Measurements from ENCODE around the gene CTPS2. TPM values are rescaled to one million over a fixed set of nuclear protein-coding genes. Genes with fewer than 3 reads are reported as not detected.

CTPS2 gene
- total and polyA plus RNA-seq, 10 of the 15 experiments (the other 5 are each of a cell fraction or from before 2014, with no cell fraction given): 5.9 to 17.8 (median 14.2) TPM

DNA sequence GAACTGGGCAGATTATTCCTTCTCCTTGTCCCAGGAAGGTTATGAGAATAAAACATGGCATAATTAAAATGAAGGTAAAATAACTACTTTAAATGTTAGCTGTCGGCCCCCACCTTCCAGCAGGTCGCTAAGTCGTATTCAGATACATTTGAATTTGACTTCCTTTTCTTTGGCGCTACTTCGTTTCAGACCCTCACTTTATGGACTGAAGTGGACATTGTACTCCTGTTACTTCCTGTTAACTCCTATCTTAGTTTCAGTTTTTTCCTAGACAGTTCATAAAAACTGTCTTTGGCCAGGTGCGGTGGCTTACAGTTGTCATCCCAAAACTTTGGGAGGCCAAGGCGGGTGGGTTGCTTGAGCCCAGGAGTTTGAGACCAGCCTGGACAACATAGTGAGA lies 12.6 kb upstream of the CTPS2 start (continued):
- TF ChIP-seq E2F8 (IDR thresholded peaks at IDR 0.05; ENCODE audit: low read depth, partially characterized antibody) (no peak), JUNB (IDR thresholded peaks at IDR 0.05) (no peak), KDM1A (IDR thresholded peaks at IDR 0.05; ENCODE audit: borderline replicate concordance) (no peak), CBFB (IDR thresholded peaks at IDR 0.05; ENCODE audit: low read depth) (no peak), NRF1 (conservative IDR thresholded peaks at IDR 0.05; ENCODE audit: low read depth, low read length) (no peak)

DNA sequence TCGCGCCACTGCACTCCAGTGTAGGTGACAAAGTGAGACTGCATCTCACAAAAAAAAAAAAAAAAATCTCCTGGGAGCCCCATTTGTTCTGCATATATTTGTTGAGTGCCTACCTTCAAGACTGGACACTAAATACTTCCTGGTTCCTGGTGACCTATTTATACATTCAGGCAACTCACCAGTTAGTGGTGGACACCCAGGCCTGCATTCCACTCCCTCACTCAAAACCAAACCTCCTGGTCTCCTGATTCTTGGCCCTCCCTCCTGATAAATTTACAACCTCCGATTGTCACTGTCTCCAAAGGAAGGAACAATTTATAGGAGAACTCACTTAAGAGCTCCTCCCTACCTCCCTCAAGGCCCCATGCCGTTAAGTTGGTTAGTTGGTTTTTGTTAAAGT lies 10.0 kb upstream of the CTPS2 start:
- no peak for TF ChIP-seq HDAC2 (IDR thresholded peaks at IDR 0.05)
- TF ChIP-seq TCF7 (IDR thresholded peaks at IDR 0.05; ENCODE audit: borderline replicate concordance): no peak
- no peak for TF ChIP-seq MTA3 (IDR thresholded peaks at IDR 0.05; ENCODE audit: borderline replicate concordance, low read length)
- no peak for TF ChIP-seq YBX1 (IDR thresholded peaks at IDR 0.05)
- TF ChIP-seq SMARCA5 (IDR thresholded peaks at IDR 0.05): no peak
- TF ChIP-seq EGR1 (IDR thresholded peaks at IDR 0.05; ENCODE audit: borderline replicate concordance in 1 of 2, low read depth in 2 of 2, low read length in 2 of 2): no peak
- TF ChIP-seq PBX3 (IDR thresholded peaks at IDR 0.05; ENCODE audit: insufficient replicate concordance, low read depth, low read length): no peak
- TF ChIP-seq ZNF207 (IDR thresholded peaks at IDR 0.05; ENCODE audit: borderline replicate concordance): no peak
- TF ChIP-seq RFX5 (IDR thresholded peaks at IDR 0.05; ENCODE audit: low read depth, low read length): no peak
- TF ChIP-seq POU2F2 (IDR thresholded peaks at IDR 0.05; ENCODE audit: borderline replicate concordance, low read depth, low read length): no peak
- TF ChIP-seq POLR2AphosphoS5 (IDR thresholded peaks at IDR 0.05; ENCODE audit: low read length): no peak
- Histone ChIP-seq H3K9me3 (replicated peaks; ENCODE audit: control insufficient read depth, insufficient read depth, low read length) (no peaks in the 10 kb centered on the region), H3K27me3 (replicated peaks in 1 of 2; ENCODE audit: control insufficient read depth in 2 of 2, insufficient read depth in 2 of 2, low read length in 1 of 2) (no peaks in the 10 kb centered on the region), H3K9ac (ENCODE audit: control insufficient read depth, insufficient read depth, low read length) (no peak overlapping the region), H4K20me1 (ENCODE audit: control insufficient read depth, insufficient read depth) (no peaks in the 10 kb centered on the region), H3K36me3 (ENCODE audit: control insufficient read depth in 2 of 2, insufficient read depth in 2 of 2, low read length in 1 of 2) (no peaks in the 10 kb centered on the region), H3K4me3 (no peak overlapping the region), H2AFZ (ENCODE audit: control insufficient read depth, low read depth, low read length) (no peak overlapping the region), H3K4me1 (ENCODE audit: control insufficient read depth, insufficient read depth, low read length) (no peaks in the 10 kb centered on the region), H3K27ac (ENCODE audit: control insufficient read depth, insufficient read depth) (no peak overlapping the region), H3K4me2 (ENCODE audit: control insufficient read depth, insufficient read depth) (no peak overlapping the region), H3K79me2 (ENCODE audit: control insufficient read depth, insufficient read depth, low read length) (peaks cover 19% of the 10 kb centered on the region)
- DNase-seq (ENCODE audit: low read depth, low spot score): no peak
- intact Hi-C loops (cut with micrococcal nuclease; ENCODE audit: unreplicated experiment) (no loop called here), in situ Hi-C loops (cut with MboI) (no loop called here)
- no TSS peak for BruUV-seq (replicated peaks)
- ChIA-PET POLR2A (interaction anchor here (1.1 to 2.0 kb wide), 2 partner anchors 10 to 63 kb away, joined by 4 to 5 read pairs; partner anchors contain the start of genes CTPS2 and TXLNG), SMC1A (ENCODE audit: uncharacterized antibody, unreplicated experiment) (interaction anchor here (0.6 to 1.4 kb wide), 2 partner anchors 11 to 65 kb away, joined by 3 to 4 read pairs; no protein-coding TSS in a partner anchor), CTCF (interaction anchor here (1.3 kb wide), 1 partner anchor 12 kb away, joined by 3 read pairs; no protein-coding TSS in a partner anchor), RAD21 (ENCODE audit: unreplicated experiment) (interaction anchor here (1.1 to 1.2 kb wide), 2 partner anchors 10 to 13 kb away, joined by 3 to 4 read pairs; no protein-coding TSS in a partner anchor)
- no peak for ATAC-seq
- 76% methylated on average over 4 of the region's 4 CpGs for WGBS (ENCODE audit: insufficient coverage, insufficient replicate concordance, low lambda C conversion rate, missing lambda C conversion rate)
- no peak for FAIRE-seq
